B cell (primary cell): ENCODE data around the gene MBD3L5. TPM values are rescaled to one million over a fixed set of nuclear protein-coding genes. Genes with fewer than 3 reads are reported as not detected.
"Not testable (repeated sequence)": the region's sequence is repeated elsewhere in the genome, so short reads cannot be mapped to it uniquely, and the experiment has no call there.

Experiments used
- ATAC-seq: fragments of 200-7000 bp; cut with Tn5 transposase; one replicate; pipeline ENCODE4 v1.10.0; 2021; ENCODE audit warnings: low read depth, mild to moderate bottlenecking, moderate number of reproducible peaks, moderate library complexity
- CTCF ChIA-PET: fragments of 350-600 bp; sonication (Branson Sonifier 250); formaldehyde crosslinking; loops from one replicate; lab custom pipeline; 2021; ENCODE audit warnings: antibody characterized with exemption, inconsistent platforms; lab: Charles Lee
- POLR2A ChIA-PET: fragments of 350-600 bp; sonication (Branson Sonifier 250); formaldehyde crosslinking; loops from one replicate; lab custom pipeline; 2021; ENCODE audit warnings: antibody characterized with exemption; lab: Charles Lee
- DNase-seq: peaks from one replicate; pipeline ENCODE4 v3.0.0; 2013
- H2AFZ ChIP-seq: 2 replicates; pipeline ENCODE4 v1.6.1; 2012; ENCODE audit warnings: mild to moderate bottlenecking, low read depth, low read length; ENCODE audit not compliant: insufficient read depth, poor library complexity, severe bottlenecking
- H3K27ac ChIP-seq, 2 donors: 1 replicate in 1 of 2; 2 replicates in 1 of 2; pipeline ENCODE4 v1.5.1; 2012 to 2013; ENCODE audit warnings: low read length in 2 of 2, mild to moderate bottlenecking in 2 of 2, moderate library complexity in 1 of 2
- H3K27me3 ChIP-seq, 4 experiments: fragments of 200-600 bp in 1 of 4; sonication (generic) in 1 of 4; replicated peaks in 1 of 4; 1 replicate in 2 of 4; 2 replicates in 2 of 4; pipeline versions ENCODE4 v1.6.1 to v1.7.0; 2013 to 2016; ENCODE audit warnings: low read length in 3 of 4, mild to moderate bottlenecking in 2 of 4, mixed read lengths in 1 of 4, moderate library complexity in 1 of 4; ENCODE audit not compliant: insufficient read depth in 4 of 4, control insufficient read depth in 3 of 4; ENCODE audit errors: control extremely low read depth in 1 of 4
- H3K36me3 ChIP-seq, 2 experiments: replicated peaks in 1 of 2; 1 replicate in 1 of 2; 2 replicates in 1 of 2; pipeline versions ENCODE4 v1.6.1 to v1.7.1; 2013; ENCODE audit warnings: low read length in 1 of 2; ENCODE audit not compliant: insufficient read depth in 2 of 2, control insufficient read depth in 1 of 2; ENCODE audit errors: control extremely low read depth in 1 of 2, extremely low read depth in 1 of 2
- H3K4me1 ChIP-seq, 2 donors: fragments of 200-600 bp in 1 of 2; sonication (generic) in 1 of 2; 1 replicate in 1 of 2; 2 replicates in 1 of 2; pipeline versions ENCODE4 v1.5.1 to v1.6.1; 2013 to 2017; ENCODE audit warnings: low read length in 2 of 2; ENCODE audit not compliant: control insufficient read depth in 2 of 2, insufficient read depth in 2 of 2
- H3K4me2 ChIP-seq: replicated peaks from 2 replicates; pipeline ENCODE3; 2012; ENCODE audit warnings: mild to moderate bottlenecking, low read depth, low read length; ENCODE audit not compliant: poor library complexity, severe bottlenecking
- H3K4me3 ChIP-seq, 5 experiments: fragments of 200-600 bp in 1 of 5; sonication (generic) in 1 of 5; 1 replicate in 3 of 5; 2 replicates in 2 of 5; pipeline versions ENCODE4 v1.5.1 to v1.7.0; 2011 to 2016; ENCODE audit warnings: low read length in 4 of 5, mild to moderate bottlenecking in 4 of 5, low read depth in 2 of 5, control low read depth in 1 of 5, moderate library complexity in 1 of 5; ENCODE audit not compliant: insufficient read depth in 1 of 5; ENCODE audit errors: control extremely low read depth in 1 of 5, extremely low read depth in 1 of 5
- H3K79me2 ChIP-seq: fragments of 200-600 bp; sonication (generic); one replicate; pipeline ENCODE4 v1.6.0; 2016; ENCODE audit warnings: low read length; ENCODE audit not compliant: control insufficient read depth, insufficient read depth
- H3K9ac ChIP-seq: fragments of 200-600 bp; sonication (generic); 2 replicates; pipeline ENCODE4 v1.6.1; 2017; ENCODE audit warnings: mild to moderate bottlenecking, low read length, moderate library complexity
- H3K9me3 ChIP-seq, 3 donors: one replicate each; pipeline versions ENCODE4 v1.6.1 to v1.7.1; 2013; ENCODE audit warnings: low read length in 2 of 3; ENCODE audit not compliant: control insufficient read depth in 2 of 3, insufficient read depth in 1 of 3; ENCODE audit errors: control extremely low read depth in 1 of 3
- H4K20me1 ChIP-seq: 2 replicates; pipeline ENCODE4 v1.6.0; 2012; ENCODE audit warnings: mild to moderate bottlenecking, low read length; ENCODE audit not compliant: insufficient read depth, control insufficient read depth, poor library complexity, severe bottlenecking
- H3K27ac Mint-ChIP-seq: one replicate; pipeline ENCODE4 v1.8.0; 2021; ENCODE audit warnings: mixed read lengths
- H3K27me3 Mint-ChIP-seq: one replicate; pipeline ENCODE4 v1.8.0; 2021; ENCODE audit warnings: mixed read lengths
- H3K4me1 Mint-ChIP-seq: one replicate; pipeline ENCODE4 v1.8.0; 2021; ENCODE audit warnings: mixed read lengths
- H3K4me3 Mint-ChIP-seq: one replicate; pipeline ENCODE4 v1.8.0; 2021; ENCODE audit warnings: mixed read lengths
- H3K9me3 Mint-ChIP-seq: one replicate; pipeline ENCODE4 v1.8.0; 2022; ENCODE audit warnings: mixed read lengths; ENCODE audit not compliant: insufficient read depth
- WGBS: methylation state at CpG from one replicate; pipeline ENCODE4 v1.1.5; 2013; ENCODE audit warnings: missing lambda C conversion rate; ENCODE audit not compliant: insufficient coverage; 5-methylcytosine and 5-hydroxymethylcytosine counted together
- intact Hi-C: fragments of 100-400 bp; cut with micrococcal nuclease; formaldehyde crosslinking; loops from one replicate; pipeline ENCODE4 v1.10.0; 2022
- polyA plus RNA-seq: library from polyadenylated mRNA; depleted of rRNA; stranded (reverse); fragments of >200 nt; gene quantifications from 2 replicates; pipeline ENCODE4 v1.2.3, GENCODE V29; 2012
- total RNA-seq, 2 donors: library from RNA; stranded (reverse); fragments of 120-200 nt in 1 of 2; gene quantifications; 1 replicate in 1 of 2; 2 replicates in 1 of 2; pipeline versions ENCODE4 v1.2.3 to v1.2.4, GENCODE V29; 2013 to 2022

Gene MBD3L5
- total and polyA plus RNA-seq, 2 donors (not counting 1 experiment from before 2014, with no cell fraction given) = not detected

DNA sequence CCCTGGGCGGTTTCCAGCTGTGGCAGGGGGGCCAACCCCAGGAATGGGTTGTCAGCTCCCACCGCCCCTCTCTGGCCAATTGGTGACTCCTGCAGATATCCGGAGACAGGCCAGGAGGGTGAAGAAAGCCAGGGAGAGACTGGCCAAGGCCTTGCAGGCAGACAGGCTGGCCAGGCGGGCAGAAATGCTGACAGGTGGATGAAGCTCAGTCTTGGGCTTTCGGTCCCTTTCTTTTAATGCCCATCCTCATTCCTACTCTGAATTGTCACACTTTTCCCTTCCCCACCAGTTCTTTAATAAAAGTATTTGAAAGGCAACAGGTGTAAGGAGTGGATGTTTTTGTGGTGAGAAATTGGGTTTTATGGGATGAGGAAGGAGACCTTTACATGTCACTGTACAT is 21.0 kb downstream of the MBD3L5 start:
- H4K20me1 ChIP-seq, H3K27me3 Mint-ChIP-seq, H3K9me3 ChIP-seq, H3K4me3 Mint-ChIP-seq, H3K36me3 ChIP-seq, H2AFZ ChIP-seq, H3K79me2 ChIP-seq, H3K4me1 Mint-ChIP-seq, H3K27ac Mint-ChIP-seq, ATAC-seq, CTCF ChIA-PET, intact Hi-C loops, H3K4me1 ChIP-seq, H3K27me3 ChIP-seq, H3K4me2 ChIP-seq, H3K27ac ChIP-seq, DNase-seq, H3K4me3 ChIP-seq, H3K9ac ChIP-seq, H3K9me3 Mint-ChIP-seq, POLR2A ChIA-PET: not testable (repeated sequence)
- no CpG with 5 or more reads among the region's 5 CpGs for WGBS

DNA sequence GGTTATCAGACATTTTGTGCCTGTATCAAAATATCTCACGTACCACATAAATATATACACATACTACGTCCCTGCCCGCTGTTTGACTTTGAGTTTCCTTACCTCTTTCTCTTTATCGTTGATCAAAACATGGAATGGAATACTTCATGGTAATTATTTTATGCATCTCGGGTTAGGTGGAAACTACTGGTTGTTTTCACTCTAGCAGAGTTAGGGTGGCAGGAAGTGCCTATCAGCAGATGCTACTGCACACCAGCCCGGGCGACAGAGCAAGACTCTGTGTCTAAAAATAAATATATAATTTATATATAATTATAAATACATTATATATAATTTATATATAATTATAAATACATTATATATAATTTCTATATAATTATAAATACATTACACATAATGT is 22.5 kb downstream of the MBD3L5 start:
- H3K36me3 ChIP-seq, H3K27ac ChIP-seq, H3K4me3 Mint-ChIP-seq, H3K9me3 ChIP-seq, H3K9ac ChIP-seq, intact Hi-C loops, H3K9me3 Mint-ChIP-seq, H3K27me3 ChIP-seq, H2AFZ ChIP-seq, H3K27ac Mint-ChIP-seq, POLR2A ChIA-PET, CTCF ChIA-PET, H3K27me3 Mint-ChIP-seq, H4K20me1 ChIP-seq, H3K4me3 ChIP-seq, H3K4me1 Mint-ChIP-seq, ATAC-seq, H3K4me2 ChIP-seq, H3K4me1 ChIP-seq, H3K79me2 ChIP-seq: not testable (repeated sequence)
- no CpG with 5 or more reads among the region's 7 CpGs for WGBS
- DNase-seq = peak; percentile 0

DNA sequence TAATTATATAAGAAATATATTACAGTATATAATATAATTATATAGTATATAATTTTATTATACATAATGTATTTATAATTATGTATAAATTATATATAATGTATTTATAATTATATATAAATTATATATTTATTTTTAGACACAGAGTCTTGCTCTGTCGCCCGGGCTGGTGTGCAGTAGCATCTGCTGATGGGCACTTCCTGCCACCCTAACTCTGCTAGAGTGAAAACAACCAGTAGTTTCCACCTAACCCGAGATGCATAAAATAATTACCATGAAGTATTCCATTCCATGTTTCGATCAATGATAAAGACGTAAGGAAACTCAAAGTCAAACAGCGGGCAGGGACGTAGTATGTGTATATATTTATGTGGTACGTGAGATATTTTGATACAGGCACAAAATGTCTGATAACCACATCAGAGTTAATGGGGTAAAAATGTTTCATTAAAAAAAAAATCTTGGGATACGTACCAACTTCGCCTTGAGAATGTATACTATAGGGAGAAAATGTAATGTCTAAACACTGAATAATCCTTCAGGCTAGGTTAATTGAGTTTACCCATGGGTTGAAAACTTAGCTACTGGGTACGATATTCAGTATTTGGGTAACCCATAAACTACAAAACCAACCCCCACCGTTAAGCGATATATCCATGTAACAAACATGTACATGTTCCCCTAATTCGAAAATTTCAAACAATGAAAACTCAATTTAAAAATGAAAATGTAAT is 24.4 kb downstream of the MBD3L5 start:
- POLR2A ChIA-PET = not testable (repeated sequence)

DNA sequence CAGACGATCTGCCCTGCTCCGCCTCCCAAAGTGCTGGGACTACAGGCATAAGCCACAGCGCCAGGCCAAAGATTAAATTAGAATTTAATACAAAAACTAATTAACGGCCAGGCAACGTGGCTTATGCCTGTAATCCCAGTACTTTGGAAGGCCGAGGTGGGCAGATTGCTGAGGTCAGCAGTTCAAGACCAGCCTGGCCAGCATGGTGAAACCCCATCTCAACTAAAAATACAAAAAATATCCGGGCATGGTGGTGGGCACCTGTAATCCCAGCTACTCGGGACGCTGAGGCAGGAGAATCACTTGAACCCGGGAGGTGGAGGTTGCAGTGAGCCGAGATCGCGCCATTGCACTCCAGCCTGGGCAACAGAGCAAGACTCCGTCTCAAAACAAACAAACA is 25.3 kb downstream of the MBD3L5 start:
- H4K20me1 ChIP-seq, DNase-seq, H3K9me3 Mint-ChIP-seq, H3K4me1 ChIP-seq, CTCF ChIA-PET, H3K27ac Mint-ChIP-seq, H3K9ac ChIP-seq, H3K27me3 ChIP-seq, H3K4me3 ChIP-seq, H3K79me2 ChIP-seq, H3K36me3 ChIP-seq, ATAC-seq, H3K9me3 ChIP-seq, intact Hi-C loops, H2AFZ ChIP-seq, H3K27ac ChIP-seq, H3K4me3 Mint-ChIP-seq, H3K4me2 ChIP-seq, H3K4me1 Mint-ChIP-seq, H3K27me3 Mint-ChIP-seq, POLR2A ChIA-PET: not testable (repeated sequence)
- WGBS = 90% methylated on average over 3 of the region's 14 CpGs

More for the DNA sequence above, 24.4 kb downstream of the MBD3L5 start:
- H3K9me3 Mint-ChIP-seq, H3K27me3 Mint-ChIP-seq, intact Hi-C loops, H4K20me1 ChIP-seq, H3K4me1 Mint-ChIP-seq, CTCF ChIA-PET, H3K4me1 ChIP-seq, H3K4me3 Mint-ChIP-seq, H3K79me2 ChIP-seq, H3K27me3 ChIP-seq, H3K4me3 ChIP-seq, H3K4me2 ChIP-seq, ATAC-seq, H2AFZ ChIP-seq, H3K36me3 ChIP-seq, H3K9ac ChIP-seq, H3K27ac ChIP-seq, H3K27ac Mint-ChIP-seq, H3K9me3 ChIP-seq: not testable (repeated sequence)
- peak; percentile 0 for DNase-seq
- no CpG with 5 or more reads among the region's 14 CpGs for WGBS
